HepG2 (cell line): ENCODE results near the gene IGF2BP3. TPM values are rescaled to one million over a fixed set of nuclear protein-coding genes. Genes with fewer than 3 reads are reported as not detected.

Experiments
- ARHGAP35 ChIP-seq: sonication (generic); formaldehyde crosslinking; IDR thresholded peaks from 2 replicates; pipeline ENCODE4 v1.9.0; 2022; ENCODE audit warnings: mild to moderate bottlenecking, inconsistent platforms, moderate library complexity, missing genetic modification reagents, borderline replicate concordance
- ZNF431 ChIP-seq: sonication (generic); formaldehyde crosslinking; IDR thresholded peaks from 2 replicates; pipeline ENCODE4 v1.9.0; 2022; ENCODE audit warnings: missing genetic modification reagents, low read depth, mild to moderate bottlenecking, borderline replicate concordance
- ZNF674 ChIP-seq: sonication (generic); formaldehyde crosslinking; IDR thresholded peaks from 2 replicates; pipeline ENCODE4 v1.5.0; 2020; ENCODE audit warnings: low read depth, mild to moderate bottlenecking, missing genetic modification reagents
- polyA plus RNA-seq, 8 experiments: library from polyadenylated mRNA; depleted of rRNA in 3 of 8; stranded (reverse) in 7 of 8; unstranded in 1 of 8; fragments of >200 nt; fragmentation: Illumina TruSeq in 4 of 8; extraction: Trizol in 4 of 8; gene quantifications; 2 replicates each; pipeline versions ENCODE4 v1.2.1 to v1.2.3, GENCODE V29; 2011 to 2016; ENCODE audit warnings: low read depth in 4 of 8, missing spikeins in 1 of 8, mixed read lengths in 1 of 8; ENCODE audit not compliant: insufficient read depth in 1 of 8
- total RNA-seq, 5 experiments: library from RNA; depleted of rRNA; stranded (reverse); fragments of >200 nt; fragmentation: Illumina TruSeq; extraction: Trizol; gene quantifications; 2 replicates each; pipeline ENCODE4 v1.2.3, GENCODE V29; 2016; ENCODE audit warnings: low read depth in 1 of 5
- TF ChIP-seq, protein P1 (sequence below): sonication (generic); formaldehyde crosslinking; IDR thresholded peaks from 2 replicates; pipeline ENCODE4 v1.5.0; 2020; ENCODE audit warnings: mild to moderate bottlenecking, missing genetic modification reagents, borderline replicate concordance
- TF ChIP-seq, protein P2 (sequence below): sonication (generic); formaldehyde crosslinking; IDR thresholded peaks from 2 replicates; pipeline ENCODE4 v1.5.0; 2020; ENCODE audit warnings: missing genetic modification reagents

Gene IGF2BP3
- total and polyA plus RNA-seq, 2 of the 13 experiments (the other 11 are each of a cell fraction or from before 2014, with no cell fraction given) = 37.7 to 39.5 TPM

DNA sequence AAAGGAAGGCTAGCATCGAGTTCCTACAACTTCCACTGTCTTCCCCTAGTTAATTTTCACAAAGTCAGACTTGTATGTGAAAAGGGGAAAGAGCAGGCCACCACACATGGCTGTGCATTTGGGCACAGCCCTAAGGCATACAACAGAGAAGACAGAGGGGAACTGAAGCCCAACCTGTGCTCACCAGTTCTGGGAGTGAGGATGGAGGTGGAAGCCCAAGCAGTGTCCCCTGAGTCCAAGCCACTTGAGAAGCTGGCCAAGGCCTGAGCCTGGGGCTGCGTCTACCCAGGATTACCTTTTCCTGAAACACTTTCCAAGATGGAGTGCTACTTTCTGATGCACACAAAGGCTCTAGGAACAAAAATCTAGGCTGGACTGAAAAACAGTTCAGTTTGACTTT lies 203.4 kb downstream of the IGF2BP3 start (continued):
- TF ChIP-seq, protein P1, sequence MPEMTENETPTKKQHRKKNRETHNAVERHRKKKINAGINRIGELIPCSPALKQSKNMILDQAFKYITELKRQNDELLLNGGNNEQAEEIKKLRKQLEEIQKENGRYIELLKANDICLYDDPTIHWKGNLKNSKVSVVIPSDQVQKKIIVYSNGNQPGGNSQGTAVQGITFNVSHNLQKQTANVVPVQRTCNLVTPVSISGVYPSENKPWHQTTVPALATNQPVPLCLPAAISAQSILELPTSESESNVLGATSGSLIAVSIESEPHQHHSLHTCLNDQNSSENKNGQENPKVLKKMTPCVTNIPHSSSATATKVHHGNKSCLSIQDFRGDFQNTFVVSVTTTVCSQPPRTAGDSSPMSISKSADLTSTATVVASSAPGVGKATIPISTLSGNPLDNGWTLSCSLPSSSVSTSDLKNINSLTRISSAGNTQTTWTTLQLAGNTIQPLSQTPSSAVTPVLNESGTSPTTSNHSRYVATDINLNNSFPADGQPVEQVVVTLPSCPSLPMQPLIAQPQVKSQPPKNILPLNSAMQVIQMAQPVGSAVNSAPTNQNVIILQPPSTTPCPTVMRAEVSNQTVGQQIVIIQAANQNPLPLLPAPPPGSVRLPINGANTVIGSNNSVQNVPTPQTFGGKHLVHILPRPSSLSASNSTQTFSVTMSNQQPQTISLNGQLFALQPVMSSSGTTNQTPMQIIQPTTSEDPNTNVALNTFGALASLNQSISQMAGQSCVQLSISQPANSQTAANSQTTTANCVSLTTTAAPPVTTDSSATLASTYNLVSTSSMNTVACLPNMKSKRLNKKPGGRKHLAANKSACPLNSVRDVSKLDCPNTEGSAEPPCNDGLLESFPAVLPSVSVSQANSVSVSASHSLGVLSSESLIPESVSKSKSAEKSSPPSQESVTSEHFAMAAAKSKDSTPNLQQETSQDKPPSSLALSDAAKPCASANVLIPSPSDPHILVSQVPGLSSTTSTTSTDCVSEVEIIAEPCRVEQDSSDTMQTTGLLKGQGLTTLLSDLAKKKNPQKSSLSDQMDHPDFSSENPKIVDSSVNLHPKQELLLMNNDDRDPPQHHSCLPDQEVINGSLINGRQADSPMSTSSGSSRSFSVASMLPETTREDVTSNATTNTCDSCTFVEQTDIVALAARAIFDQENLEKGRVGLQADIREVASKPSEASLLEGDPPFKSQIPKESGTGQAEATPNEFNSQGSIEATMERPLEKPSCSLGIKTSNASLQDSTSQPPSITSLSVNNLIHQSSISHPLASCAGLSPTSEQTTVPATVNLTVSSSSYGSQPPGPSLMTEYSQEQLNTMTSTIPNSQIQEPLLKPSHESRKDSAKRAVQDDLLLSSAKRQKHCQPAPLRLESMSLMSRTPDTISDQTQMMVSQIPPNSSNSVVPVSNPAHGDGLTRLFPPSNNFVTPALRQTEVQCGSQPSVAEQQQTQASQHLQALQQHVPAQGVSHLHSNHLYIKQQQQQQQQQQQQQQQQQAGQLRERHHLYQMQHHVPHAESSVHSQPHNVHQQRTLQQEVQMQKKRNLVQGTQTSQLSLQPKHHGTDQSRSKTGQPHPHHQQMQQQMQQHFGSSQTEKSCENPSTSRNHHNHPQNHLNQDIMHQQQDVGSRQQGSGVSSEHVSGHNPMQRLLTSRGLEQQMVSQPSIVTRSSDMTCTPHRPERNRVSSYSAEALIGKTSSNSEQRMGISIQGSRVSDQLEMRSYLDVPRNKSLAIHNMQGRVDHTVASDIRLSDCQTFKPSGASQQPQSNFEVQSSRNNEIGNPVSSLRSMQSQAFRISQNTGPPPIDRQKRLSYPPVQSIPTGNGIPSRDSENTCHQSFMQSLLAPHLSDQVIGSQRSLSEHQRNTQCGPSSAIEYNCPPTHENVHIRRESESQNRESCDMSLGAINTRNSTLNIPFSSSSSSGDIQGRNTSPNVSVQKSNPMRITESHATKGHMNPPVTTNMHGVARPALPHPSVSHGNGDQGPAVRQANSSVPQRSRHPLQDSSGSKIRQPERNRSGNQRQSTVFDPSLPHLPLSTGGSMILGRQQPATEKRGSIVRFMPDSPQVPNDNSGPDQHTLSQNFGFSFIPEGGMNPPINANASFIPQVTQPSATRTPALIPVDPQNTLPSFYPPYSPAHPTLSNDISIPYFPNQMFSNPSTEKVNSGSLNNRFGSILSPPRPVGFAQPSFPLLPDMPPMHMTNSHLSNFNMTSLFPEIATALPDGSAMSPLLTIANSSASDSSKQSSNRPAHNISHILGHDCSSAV (CRISPR knock-in tag) = no peak
- TF ChIP-seq ARHGAP35 (CRISPR knock-in tag) (no peak), ZNF431 (no peak), ZNF674 (CRISPR knock-in tag) (no peak)
- TF ChIP-seq, protein P2, sequence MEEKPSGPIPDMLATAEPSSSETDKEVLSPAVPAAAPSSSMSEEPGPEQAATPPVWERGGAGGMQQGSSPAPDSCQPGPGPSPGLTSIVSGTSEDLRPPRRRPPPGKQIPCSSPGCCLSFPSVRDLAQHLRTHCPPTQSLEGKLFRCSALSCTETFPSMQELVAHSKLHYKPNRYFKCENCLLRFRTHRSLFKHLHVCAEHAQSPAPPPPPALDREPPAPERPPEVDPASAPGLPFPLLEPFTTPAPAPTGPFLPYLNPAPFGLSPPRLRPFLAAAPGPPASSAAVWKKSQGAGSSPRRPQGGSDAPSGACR (CRISPR knock-in tag) = no peak
- TF ChIP-seq, all 625 proteins: peak for 0
